Erythroblast (primary cell): ENCODE results near the gene CCDC47.

Experiments
- DNase-seq, 2 experiments: peaks; one replicate each; lab custom pipeline; 2025; lab: John Stamatoyannopoulos, UW
- GATA1 ChIP-seq: IDR thresholded peaks from 2 replicates; pipeline ENCODE4 v1.6.1; 2011; ENCODE audit warnings: low read depth, mild to moderate bottlenecking, control low read depth, low read length, moderate library complexity
- POLR2A ChIP-seq: IDR thresholded peaks from 2 replicates; pipeline ENCODE4 v1.6.1; 2011; ENCODE audit warnings: mild to moderate bottlenecking, low read length

The CCDC47 gene

DNA sequence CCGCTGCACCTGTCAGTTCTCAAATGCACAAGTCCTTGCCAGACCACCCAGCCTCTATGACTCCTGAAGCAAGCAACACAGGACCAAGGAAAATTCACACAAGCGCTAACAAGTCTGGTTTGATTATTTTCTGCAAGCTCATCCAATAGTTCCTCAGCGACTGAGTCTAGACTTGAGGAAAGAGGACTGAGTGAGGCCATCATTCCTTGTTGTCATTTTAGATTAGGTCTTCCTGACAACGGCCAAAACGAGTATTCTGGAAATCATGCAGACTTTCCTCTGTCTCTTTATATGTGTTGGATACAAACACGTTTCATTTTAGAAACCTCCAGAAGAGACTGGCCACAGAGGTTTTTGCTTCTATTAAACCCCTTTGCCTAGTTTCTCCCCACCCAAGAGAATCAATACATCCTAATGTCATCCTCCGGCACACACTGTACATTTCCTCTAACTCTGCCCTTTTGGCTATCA, 561 bp downstream of the CCDC47 start:
- DNase-seq = peak; percentile 74 to 82
- TF ChIP-seq GATA1 (no peak), POLR2A (no peak)

DNA sequence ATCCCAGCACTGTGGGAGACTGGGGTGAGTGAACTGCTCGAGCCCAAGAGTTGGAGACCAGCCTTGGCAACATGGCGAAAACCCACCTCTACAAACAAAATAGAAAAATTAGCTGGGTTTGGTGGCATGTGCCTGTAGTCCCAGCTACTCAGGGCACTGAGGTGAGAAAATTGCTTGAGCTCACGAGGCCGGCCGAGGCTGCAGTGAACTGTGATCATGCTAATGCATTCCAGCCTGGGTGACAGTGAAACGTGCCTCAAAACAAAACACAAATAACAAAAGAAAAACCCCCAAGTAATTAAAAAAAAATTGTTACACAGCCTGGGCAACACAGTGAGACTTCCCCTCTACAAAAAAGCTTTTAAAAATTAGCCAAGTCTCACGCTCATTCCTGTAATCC, 5.0 kb downstream of the CCDC47 start:
- no peak for DNase-seq
- TF ChIP-seq GATA1 (no peak), POLR2A (no peak)

DNA sequence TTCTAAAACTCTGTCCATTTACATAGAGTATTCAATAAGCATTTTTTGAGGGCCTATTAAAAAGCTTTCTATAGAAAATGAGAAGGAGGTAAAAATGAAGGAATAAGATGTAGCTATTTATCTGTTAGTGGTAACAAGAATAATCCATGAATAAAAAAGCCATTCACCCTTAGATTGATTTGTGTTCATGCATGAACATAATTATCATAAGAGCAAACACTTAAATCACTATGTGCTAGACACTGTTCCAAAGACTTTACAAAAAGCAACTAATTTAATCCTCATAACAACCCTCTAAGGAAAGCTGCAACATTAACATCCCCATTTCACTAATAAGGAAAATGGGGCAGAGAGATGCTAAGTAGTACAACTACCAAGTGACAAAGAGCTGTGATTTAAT, 6.6 kb downstream of the CCDC47 start:
- DNase-seq = no peak
- TF ChIP-seq GATA1 (no peak), POLR2A (no peak)

GRCh38 chr17:63764716-63765115, 8.7 kb downstream of the CCDC47 start:
- no peak for DNase-seq
- no peak for TF ChIP-seq GATA1
- TF ChIP-seq POLR2A = no peak

DNA sequence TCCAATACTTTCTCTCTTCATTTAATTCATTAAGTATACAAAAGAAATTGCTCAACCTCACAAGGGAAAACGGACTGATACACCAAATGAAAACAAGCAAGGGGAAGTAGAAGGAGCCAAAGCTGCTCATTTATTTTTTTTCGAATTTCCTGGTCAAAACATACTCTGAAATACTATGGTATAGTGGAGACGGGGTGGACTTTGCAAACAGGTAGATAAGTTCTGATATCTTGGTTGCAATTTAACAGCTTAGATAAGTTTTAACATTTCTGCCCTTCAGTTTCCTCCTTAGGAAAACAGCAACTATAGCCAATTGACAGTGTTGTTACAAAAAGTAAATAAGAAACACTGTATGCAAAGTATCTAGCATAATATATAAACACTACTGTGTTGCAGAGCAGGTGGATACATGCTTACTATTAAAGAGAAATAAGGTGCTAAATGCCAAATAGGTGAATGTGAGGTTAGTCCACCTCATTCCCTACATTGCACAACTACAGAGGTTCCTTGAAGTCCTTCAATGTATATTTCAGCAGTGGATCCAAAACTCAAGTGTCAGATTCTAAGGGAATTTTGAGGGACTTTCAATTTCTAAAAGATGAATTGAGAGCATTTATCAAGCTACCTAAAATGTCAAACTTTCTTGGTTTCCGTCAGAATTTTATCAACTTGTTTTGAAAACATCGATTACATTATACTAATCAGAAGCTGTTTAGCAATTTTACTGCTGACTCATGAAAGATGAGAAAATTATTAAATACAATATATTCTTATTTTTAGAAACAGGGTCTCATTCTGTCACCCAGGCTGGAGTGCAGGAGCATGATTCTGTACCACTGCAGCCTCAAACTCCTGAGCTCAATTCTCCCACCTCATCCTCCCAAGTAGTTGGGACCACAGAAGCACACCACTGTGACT, 11.0 kb downstream of the CCDC47 start:
- DNase-seq = no peak
- no peak for TF ChIP-seq GATA1
- no peak for TF ChIP-seq POLR2A

DNA sequence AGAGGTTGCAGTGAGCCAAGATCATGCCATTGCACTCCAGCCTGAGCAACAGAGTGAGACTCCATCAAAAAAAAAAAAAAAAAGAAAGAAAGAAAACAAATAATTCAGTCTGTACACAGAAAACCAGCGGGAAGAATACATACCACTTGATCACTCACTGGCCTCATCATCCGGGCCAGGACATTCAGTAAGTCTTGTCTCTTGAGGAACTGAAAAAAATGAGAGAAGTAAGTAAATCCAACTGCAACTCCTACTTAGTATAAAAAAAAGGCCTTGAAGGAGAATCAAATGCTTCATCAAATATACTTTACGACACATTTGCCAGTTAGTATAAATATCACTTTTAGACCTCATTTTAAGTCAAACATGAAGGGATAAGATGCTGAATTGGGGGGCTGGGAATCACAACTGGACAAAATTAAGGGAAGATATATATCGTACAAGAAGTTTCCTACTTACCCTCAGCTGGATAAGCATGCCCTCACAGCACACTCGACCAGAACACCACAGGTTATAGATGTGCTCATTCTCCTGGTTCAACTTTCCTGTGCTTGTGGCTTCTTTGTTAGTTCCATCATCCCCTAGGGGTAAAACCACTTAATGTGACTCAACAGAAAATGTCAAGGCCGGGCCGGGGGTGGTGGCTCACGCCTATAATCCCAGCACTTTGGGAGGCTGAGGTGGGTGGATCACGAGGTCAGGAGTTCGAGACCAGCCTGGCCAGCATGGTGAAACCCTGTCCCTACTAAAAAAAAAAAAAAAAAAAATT, 12.4 kb downstream of the CCDC47 start:
- TF ChIP-seq GATA1 = no peak
- DNase-seq = no peak

GRCh38 chr17:63758428-63758827, 15.0 kb downstream of the CCDC47 start:
- TF ChIP-seq GATA1 (no peak), POLR2A (no peak)
- DNase-seq = no peak

DNA sequence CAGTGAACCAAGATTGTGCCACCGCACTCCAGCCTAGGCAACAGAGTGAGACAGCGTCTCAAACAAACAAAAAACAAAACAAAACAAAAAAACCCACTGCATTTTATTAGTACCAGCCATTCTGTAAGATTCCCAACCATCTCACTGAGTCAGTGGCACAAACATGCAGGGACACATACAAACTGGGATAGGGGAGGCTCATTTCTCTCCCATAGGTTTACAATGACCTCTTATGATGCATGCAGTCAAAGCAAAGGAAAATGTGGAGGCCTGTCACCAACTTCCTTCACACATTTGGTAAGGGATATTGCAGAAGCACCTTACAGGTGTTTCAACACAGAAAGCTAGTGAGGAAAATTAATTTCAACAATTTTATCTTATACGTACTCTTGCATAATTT, 19.4 kb downstream of the CCDC47 start:
- no peak for TF ChIP-seq GATA1
- TF ChIP-seq POLR2A = no peak
- DNase-seq = no peak

DNA sequence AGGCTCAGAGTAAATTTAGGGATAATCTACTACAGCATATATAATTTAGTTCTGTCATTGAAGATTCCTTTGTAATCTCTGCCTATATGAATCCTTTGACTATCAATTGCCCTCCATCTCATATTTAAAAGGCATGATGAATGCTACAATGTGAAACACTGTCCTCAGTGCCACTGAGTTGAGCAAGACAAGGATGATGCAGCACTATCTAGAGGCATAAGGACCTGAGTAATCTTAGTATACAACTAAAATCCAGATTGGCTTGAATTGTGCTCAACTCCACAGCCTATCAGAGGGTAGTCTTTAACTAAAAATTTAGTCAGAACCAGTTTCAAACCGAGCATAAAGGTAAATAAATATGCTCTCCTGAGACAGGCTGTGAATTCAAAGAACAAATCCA, 20.2 kb downstream of the CCDC47 start:
- DNase-seq = peak in 1 of 2 experiments; percentile 66
- TF ChIP-seq POLR2A (no peak), GATA1 (no peak)

GRCh38 chr17:63752707-63753106, 20.7 kb downstream of the CCDC47 start:
- TF ChIP-seq GATA1 (no peak), POLR2A (no peak)

DNA sequence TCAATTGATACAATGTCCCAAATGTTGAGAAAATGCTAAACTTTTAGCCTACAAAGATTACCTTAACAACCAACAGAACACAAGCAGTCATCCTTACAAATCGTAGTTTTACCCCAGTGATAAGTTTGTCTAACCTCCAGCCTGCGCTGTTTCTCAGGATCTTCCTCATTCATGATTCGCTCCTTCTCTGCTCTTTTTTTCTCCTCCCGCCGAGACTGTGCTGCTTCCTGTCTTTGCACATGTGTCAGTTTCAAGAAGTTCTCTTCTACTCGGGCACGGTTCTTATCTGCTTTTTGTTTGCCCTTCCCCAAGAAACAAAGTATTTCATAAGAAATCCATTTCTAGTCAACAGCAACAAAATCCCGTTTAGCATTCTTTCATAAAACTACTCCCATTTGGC, 21.6 kb downstream of the CCDC47 start:
- peak in 1 of 2 experiments; percentile 38 for DNase-seq
- TF ChIP-seq POLR2A (no peak), GATA1 (no peak)

More at GRCh38 chr17:63752707-63753106, 20.7 kb downstream of the CCDC47 start:
- no peak for DNase-seq

DNA sequence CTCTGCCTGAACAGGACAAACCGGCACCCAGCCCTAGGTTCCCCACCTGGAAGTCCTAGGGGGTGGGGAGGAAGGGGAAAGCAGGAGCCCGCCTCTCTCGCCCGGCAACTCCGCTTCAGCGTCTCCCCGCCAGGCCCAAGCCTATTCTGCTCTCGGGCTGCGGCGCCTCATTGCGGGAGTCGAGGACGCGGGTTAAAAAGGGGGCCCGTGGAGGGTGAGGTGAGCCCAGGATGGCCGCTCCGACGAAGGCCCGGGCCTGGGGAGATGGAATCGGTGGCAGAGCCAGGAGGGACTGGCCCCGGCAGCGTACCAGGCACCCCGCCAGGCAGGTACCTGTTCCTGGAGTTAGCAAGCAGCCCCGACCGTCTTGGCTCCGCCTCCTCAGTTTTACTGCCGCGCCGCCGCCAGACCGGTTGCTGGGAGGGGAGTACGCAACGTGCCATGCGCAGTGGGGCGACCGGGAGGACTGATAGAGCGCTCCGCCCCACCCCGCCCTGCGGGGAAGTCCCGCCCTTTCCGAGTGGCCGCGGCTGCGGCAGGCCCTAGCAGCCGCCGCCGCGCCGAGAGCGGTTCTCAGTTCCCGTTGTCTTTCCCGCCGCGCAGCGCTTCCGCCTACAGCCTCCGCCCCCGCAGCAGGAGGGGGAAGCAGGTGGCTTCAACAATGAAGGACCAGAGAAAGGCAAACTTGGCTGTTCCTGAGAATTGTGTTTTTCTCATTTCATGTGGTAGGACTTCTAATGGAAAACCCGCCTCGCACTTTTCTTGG, 31.8 kb downstream of the CCDC47 start, which contains the start of gene STRADA:
Gene STRADA, minus strand, starts transcription at position 392 of the 766 bp plus-strand sequence. CDS start 13,430 bp downstream, outside the sequence.
- peak; percentile 92 for TF ChIP-seq POLR2A
- TF ChIP-seq GATA1 = no peak
- peak; percentile 98 for DNase-seq

GRCh38 chr17:63741143-63741407, 32.3 kb downstream of the CCDC47 start:
- TF ChIP-seq GATA1 = no peak
- no peak for TF ChIP-seq POLR2A
- DNase-seq = no peak
